SW480 (cell line): ENCODE data around the gene TMEM87B.

ENCODE experiments used
- DNase-seq: peaks from one replicate; pipeline ENCODE4 v3.0.0-alpha.2; 2016; ENCODE audit warnings: low spot score

Gene TMEM87B

GRCh38 chr2:112054847-112055729 is at the start of gene TMEM87B:
TMEM87B (plus strand) TSS chr2:112055269; CDS start chr2:112055592, 323 bp downstream.
- DNase-seq, result peak; percentile 97

GRCh38 chr2:112005406-112006075 is 49.5 kb upstream of the TMEM87B start:
- no peak for DNase-seq

GRCh38 chr2:112006076-112006410 is 49.0 kb upstream of the TMEM87B start:
- peak; percentile 15 for DNase-seq

GRCh38 chr2:112007493-112007892 is 47.6 kb upstream of the TMEM87B start:
- no peak for DNase-seq

- no peak for DNase-seq
Observed at GRCh38 chr2:112008910-112009485, 46.1 kb upstream of the TMEM87B start.

- no peak for DNase-seq
Observed at GRCh38 chr2:112010751-112011150, 44.3 kb upstream of the TMEM87B start.

GRCh38 chr2:112012556-112012955 is 42.5 kb upstream of the TMEM87B start:
- DNase-seq, result no peak

GRCh38 chr2:112018846-112019245 is 36.2 kb upstream of the TMEM87B start:
- DNase-seq, result no peak

GRCh38 chr2:112019569-112019982 is 35.5 kb upstream of the TMEM87B start:
- no peak for DNase-seq

- peak; percentile 20 for DNase-seq
Observed at GRCh38 chr2:112020561-112020960, 34.5 kb upstream of the TMEM87B start.

GRCh38 chr2:112021290-112021689 is 33.8 kb upstream of the TMEM87B start:
- no peak for DNase-seq

GRCh38 chr2:112021781-112022231 is 33.3 kb upstream of the TMEM87B start:
- DNase-seq, result peak; percentile 42

GRCh38 chr2:112023707-112024106 is 31.4 kb upstream of the TMEM87B start:
- DNase-seq, result no peak

GRCh38 chr2:112024231-112024630 is 30.8 kb upstream of the TMEM87B start:
- DNase-seq, result no peak

- no peak for DNase-seq
Observed at GRCh38 chr2:112024896-112025491, 30.1 kb upstream of the TMEM87B start.

GRCh38 chr2:112026509-112026908 is 28.6 kb upstream of the TMEM87B start:
- no peak for DNase-seq

- DNase-seq, result no peak
Observed at GRCh38 chr2:112027767-112028166, 27.3 kb upstream of the TMEM87B start.

GRCh38 chr2:112029164-112029563 is 25.9 kb upstream of the TMEM87B start:
- DNase-seq, result no peak

- DNase-seq, result no peak
Observed at GRCh38 chr2:112031473-112032223, 23.4 kb upstream of the TMEM87B start.

- DNase-seq, result no peak
Observed at GRCh38 chr2:112032224-112032586, 22.9 kb upstream of the TMEM87B start.

- no peak for DNase-seq
Observed at GRCh38 chr2:112032689-112033465, 22.2 kb upstream of the TMEM87B start.
